PC-9 (cell line): ENCODE results near the gene PTPMT1.

Experiments
- EZH2 ChIP-seq: fragments of 200-600 bp; sonication (generic); IDR thresholded peaks from 2 replicates; pipeline ENCODE4 v1.8.0; 2017; ENCODE audit warnings: antibody characterized with exemption, low read depth
- TF ChIP-seq, protein P1 (sequence below): fragments of 200-600 bp; sonication (generic); conservative IDR thresholded peaks from 2 replicates; pipeline ENCODE4 v1.6.1; 2017; ENCODE audit warnings: mixed run types, antibody characterized with exemption, mild to moderate bottlenecking, moderate library complexity

DNA sequence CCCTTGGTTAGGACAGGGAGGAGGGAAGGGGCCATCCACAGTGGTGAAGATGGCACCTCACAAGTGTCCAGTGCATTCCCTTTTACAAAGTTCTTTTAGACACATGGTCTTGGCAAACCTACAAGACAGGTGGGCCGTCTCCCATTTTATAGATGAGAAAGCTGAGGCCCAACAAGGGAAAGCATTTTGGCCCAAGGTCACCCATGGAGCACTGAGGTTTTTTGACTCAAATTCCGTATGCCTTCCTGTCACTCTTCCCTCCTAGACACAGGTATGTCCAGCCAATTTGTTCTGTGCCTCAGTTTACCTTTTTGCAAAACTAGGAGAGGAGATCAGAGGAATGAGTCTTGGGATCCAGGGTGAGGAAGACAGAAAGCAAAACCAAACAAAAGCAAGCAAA lies 27.6 kb downstream of the PTPMT1 start:
- TF ChIP-seq, protein P1, sequence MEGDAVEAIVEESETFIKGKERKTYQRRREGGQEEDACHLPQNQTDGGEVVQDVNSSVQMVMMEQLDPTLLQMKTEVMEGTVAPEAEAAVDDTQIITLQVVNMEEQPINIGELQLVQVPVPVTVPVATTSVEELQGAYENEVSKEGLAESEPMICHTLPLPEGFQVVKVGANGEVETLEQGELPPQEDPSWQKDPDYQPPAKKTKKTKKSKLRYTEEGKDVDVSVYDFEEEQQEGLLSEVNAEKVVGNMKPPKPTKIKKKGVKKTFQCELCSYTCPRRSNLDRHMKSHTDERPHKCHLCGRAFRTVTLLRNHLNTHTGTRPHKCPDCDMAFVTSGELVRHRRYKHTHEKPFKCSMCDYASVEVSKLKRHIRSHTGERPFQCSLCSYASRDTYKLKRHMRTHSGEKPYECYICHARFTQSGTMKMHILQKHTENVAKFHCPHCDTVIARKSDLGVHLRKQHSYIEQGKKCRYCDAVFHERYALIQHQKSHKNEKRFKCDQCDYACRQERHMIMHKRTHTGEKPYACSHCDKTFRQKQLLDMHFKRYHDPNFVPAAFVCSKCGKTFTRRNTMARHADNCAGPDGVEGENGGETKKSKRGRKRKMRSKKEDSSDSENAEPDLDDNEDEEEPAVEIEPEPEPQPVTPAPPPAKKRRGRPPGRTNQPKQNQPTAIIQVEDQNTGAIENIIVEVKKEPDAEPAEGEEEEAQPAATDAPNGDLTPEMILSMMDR, result no peak
- TF ChIP-seq EZH2, result no peak
